Stimulated activated CD4-positive, alpha-beta T cell treated with anti-CD3 and anti-CD28 coated beads, Interleukin-1b, Interleukin-23, amount 100 ng/mL, for 4 hours (primary cell): Measurements from ENCODE around the gene GTF2H4.

ENCODE experiments used
- DNase-seq, 2 donors: peaks; one replicate each; pipeline ENCODE4 v3.0.0-alpha.2; 2020; ENCODE audit warnings: low read depth in 2 of 2

The GTF2H4 gene

DNA sequence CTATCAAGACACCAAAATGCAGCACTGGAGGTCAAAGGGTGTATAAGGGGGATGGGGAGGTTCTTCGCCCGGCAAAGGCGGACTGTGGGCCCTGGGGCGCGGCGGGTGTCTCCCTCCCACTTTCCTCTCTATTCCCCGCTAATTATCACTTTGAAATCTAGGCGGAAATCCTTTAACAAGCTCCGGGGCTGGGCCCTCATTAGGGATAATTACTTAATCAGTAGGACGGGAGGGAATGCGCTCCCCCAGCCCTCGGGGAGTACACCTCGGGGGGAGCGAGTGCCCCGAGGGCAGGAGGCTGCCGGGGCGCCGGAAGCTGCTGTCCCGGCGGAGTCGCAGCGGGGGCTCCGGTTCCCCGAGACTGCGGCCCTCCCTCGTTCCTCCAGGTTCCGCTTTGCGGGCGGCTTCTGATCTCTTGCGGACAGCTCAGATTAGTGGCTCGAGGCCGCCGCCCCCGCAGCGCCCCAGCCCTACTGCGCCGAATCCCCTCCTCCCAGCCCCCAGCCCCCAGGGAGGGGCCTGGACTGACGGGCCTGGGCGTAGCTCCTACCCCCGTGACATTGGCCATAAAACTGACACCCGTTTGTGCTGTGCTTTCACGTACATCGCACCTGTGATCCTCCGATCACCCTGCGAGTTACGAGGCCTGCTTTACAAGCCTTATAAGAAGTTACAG lies 47.5 kb downstream of the GTF2H4 start:
- peak; percentile 51 to 71 for DNase-seq

DNA sequence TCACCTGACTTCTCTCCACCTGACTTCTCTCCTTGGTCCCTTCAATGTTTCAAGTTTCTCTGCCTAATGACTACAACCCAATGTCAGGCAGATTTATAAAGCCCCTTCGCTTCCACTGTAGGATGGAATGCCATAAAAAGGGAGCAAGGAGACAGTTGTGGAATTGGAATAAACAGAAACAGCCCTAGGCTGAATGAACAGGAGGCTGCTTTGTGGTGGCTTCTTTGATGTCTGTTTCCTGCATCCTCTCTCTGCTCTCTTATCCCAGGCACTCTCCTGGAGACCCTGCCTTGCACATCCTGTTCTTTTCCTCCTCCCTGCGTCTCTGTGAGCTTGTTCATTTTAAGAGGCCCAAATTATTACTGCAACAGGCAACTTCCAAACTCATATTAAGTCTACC lies 49.7 kb downstream of the GTF2H4 start:
- no peak for DNase-seq

DNA sequence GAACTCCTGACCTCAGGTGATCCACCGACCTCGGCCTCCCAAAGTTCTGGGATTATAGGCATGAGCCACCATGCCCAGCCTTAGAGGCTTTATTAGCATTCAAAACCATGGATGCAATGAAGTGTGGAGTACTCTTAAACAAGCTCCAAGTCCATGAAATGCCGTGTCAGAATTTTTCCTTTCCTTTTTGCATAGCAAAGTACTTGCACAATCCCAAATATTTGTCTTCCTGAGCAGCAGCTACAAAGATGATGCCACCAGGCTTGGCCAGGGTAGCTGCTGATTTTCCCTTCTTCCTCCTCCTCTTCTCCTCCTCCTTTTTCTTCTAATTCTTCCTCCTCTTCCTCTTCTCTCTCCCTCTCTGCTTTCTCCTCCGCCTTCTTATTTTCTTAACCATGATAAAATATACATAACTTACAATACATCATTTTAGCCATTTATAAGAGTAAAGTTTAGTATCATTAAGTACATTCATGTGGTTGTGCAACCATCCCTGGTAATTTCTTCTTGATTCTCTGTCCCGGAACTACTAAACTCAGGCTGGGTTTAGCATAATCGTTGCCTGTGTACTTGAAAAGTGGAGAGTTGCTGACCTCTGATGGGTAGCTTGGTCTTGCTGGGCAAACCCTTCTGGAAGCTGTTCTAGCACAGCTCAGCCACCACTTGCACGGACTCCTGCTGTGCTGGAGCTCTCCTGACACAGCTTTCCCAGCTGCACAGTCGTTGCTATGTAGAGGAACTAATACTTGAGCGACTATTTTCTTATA lies 53.1 kb downstream of the GTF2H4 start:
- DNase-seq: no peak

DNA sequence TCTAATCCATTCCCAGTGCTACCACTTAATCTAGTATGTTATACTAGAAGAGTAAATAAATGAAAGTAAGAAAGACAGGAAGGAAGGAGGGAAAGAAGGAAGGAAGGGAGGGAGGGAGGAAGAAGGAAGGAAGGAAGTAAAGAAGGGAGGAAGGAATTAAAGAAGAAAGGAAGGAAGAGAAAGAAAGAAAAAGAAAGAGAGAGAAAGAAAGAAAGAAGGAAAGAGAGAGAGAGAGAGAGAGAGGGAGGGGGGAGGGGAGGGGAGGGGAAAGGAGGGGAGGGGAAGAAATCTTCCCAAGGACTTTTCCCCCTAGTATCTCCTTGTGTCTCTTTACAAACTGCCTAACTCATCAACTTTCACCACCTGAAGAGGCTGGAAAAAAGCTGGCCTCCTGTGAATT lies 54.7 kb downstream of the GTF2H4 start:
- DNase-seq: no peak

DNA sequence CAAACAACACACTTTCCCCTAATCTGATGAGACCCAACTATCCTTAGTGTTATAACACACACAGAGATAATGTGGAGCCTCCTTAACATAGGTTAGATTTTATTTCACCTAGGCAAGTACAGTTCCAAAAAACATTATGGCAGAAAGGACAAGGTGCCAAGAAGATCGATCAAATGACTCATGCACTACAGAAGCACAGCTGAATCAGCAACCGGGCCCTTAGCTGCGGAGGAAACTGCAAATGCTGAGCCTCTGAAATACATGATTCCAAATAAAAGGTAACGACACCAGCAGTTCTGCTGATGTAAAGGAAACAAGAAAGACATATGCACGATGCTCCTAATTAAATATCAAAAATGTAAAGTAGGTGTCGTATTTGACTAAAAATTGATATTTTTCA lies 55.6 kb downstream of the GTF2H4 start:
- no peak for DNase-seq
